KMS-11 (cell line): ENCODE data around the gene ETHE1.

Source experiments
- H2AFZ ChIP-seq: fragments of 200-600 bp; sonication (generic); 2 replicates; pipeline ENCODE4 v1.6.1; 2016; ENCODE audit warnings: antibody characterized with exemption, mixed run types, low read depth
- H3K27ac ChIP-seq: fragments of 200-600 bp; sonication (generic); 2 replicates; pipeline ENCODE4 v1.6.1; 2016; ENCODE audit warnings: mild to moderate bottlenecking, mixed run types
- H3K27me3 ChIP-seq: fragments of 200-600 bp; sonication (generic); 2 replicates; pipeline ENCODE4 v1.6.1; 2017; ENCODE audit warnings: mild to moderate bottlenecking, low read depth, mixed run types, moderate library complexity; ENCODE audit not compliant: insufficient read depth
- H3K36me3 ChIP-seq: fragments of 200-600 bp; sonication (generic); 2 replicates; pipeline ENCODE4 v1.6.1; 2017; ENCODE audit warnings: mild to moderate bottlenecking, mixed run types; ENCODE audit not compliant: insufficient read depth
- H3K4me1 ChIP-seq: fragments of 200-600 bp; sonication (generic); 2 replicates; pipeline ENCODE4 v1.6.1; 2016; ENCODE audit warnings: mild to moderate bottlenecking, low read depth, mixed run types; ENCODE audit not compliant: poor library complexity, severe bottlenecking
- H3K4me2 ChIP-seq: fragments of 200-600 bp; sonication (generic); 2 replicates; pipeline ENCODE4 v1.7.0; 2016; ENCODE audit warnings: mild to moderate bottlenecking, mixed run types
- H3K4me3 ChIP-seq: fragments of 200-600 bp; sonication (generic); IDR thresholded peaks from 2 replicates; pipeline ENCODE4 v1.6.1; 2017; ENCODE audit warnings: low read depth, low read length, mixed read lengths; ENCODE audit not compliant: insufficient read depth
- H3K79me2 ChIP-seq: fragments of 200-600 bp; sonication (generic); 2 replicates; pipeline ENCODE4 v1.6.1; 2016; ENCODE audit warnings: low read depth, mixed run types; ENCODE audit not compliant: insufficient read depth
- H3K9ac ChIP-seq: fragments of 200-600 bp; sonication (generic); 2 replicates; pipeline ENCODE4 v1.6.1; 2016; ENCODE audit warnings: mild to moderate bottlenecking, mixed run types
- H4K20me1 ChIP-seq: fragments of 200-600 bp; sonication (generic); 2 replicates; pipeline ENCODE4 v1.6.1; 2016; ENCODE audit warnings: mild to moderate bottlenecking, mixed run types; ENCODE audit not compliant: insufficient read depth
- CTCF ChIP-seq: fragments of 200-600 bp; sonication (generic); conservative IDR thresholded peaks from 2 replicates; pipeline ENCODE4 v1.6.1; 2017; ENCODE audit warnings: low read depth, mild to moderate bottlenecking, antibody characterized with exemption, low read length, moderate library complexity, mixed read lengths

ETHE1 gene

GRCh38 chr19:43503501-43504425, 23.2 kb downstream of the ETHE1 start:
- no peaks in the 10 kb centered on the region for H3K27me3 ChIP-seq
- no peaks in the 10 kb centered on the region for H4K20me1 ChIP-seq
- peak overlapping the region; percentile 62 for H3K4me3 ChIP-seq
- H3K9ac ChIP-seq: peak overlapping the region; percentile 71; the same call in 1 of the 2 replicates
- H3K4me2 ChIP-seq: peak overlapping the region; percentile 96
- no peak; the same call in 1 of the 2 replicates for TF ChIP-seq CTCF
- H3K4me1 ChIP-seq: peaks cover 11% of the 10 kb centered on the region
- peak overlapping the region; percentile 41; the same call in 1 of the 2 replicates for H3K27ac ChIP-seq
- H3K79me2 ChIP-seq: no peaks in the 10 kb centered on the region
- peak overlapping the region; percentile 100 for H2AFZ ChIP-seq
- no peaks in the 10 kb centered on the region for H3K36me3 ChIP-seq

- Histone ChIP-seq H3K27ac (no peak overlapping the region), H4K20me1 (no peaks in the 10 kb centered on the region), H3K27me3 (no peaks in the 10 kb centered on the region), H3K4me3 (no peak overlapping the region), H3K4me1 (peaks cover 11% of the 10 kb centered on the region), H3K79me2 (no peaks in the 10 kb centered on the region), H3K4me2 (peak overlapping the region; percentile 81; the same call in 1 of the 2 replicates), H2AFZ (no peak overlapping the region), H3K9ac (no peak overlapping the region), H3K36me3 (no peaks in the 10 kb centered on the region)
- TF ChIP-seq CTCF: no peak
Measured at GRCh38 chr19:43502419-43502976, 24.5 kb downstream of the ETHE1 start.

GRCh38 chr19:43501661-43502418, 25.2 kb downstream of the ETHE1 start:
- no peak overlapping the region for H3K4me2 ChIP-seq
- H3K27ac ChIP-seq: no peak overlapping the region
- H3K4me3 ChIP-seq: no peak overlapping the region
- no peaks in the 10 kb centered on the region for H3K27me3 ChIP-seq
- H3K36me3 ChIP-seq: no peaks in the 10 kb centered on the region
- no peaks in the 10 kb centered on the region for H4K20me1 ChIP-seq
- H3K4me1 ChIP-seq: peaks cover 11% of the 10 kb centered on the region
- H3K79me2 ChIP-seq: no peaks in the 10 kb centered on the region
- H3K9ac ChIP-seq: no peak overlapping the region
- no peak for TF ChIP-seq CTCF
- no peak overlapping the region for H2AFZ ChIP-seq

GRCh38 chr19:43499042-43499441, 28.0 kb downstream of the ETHE1 start:
- Histone ChIP-seq H3K4me3 (no peak overlapping the region), H3K9ac (no peak overlapping the region), H3K27me3 (no peaks in the 10 kb centered on the region), H3K36me3 (no peaks in the 10 kb centered on the region), H2AFZ (no peak overlapping the region), H4K20me1 (no peaks in the 10 kb centered on the region), H3K79me2 (no peaks in the 10 kb centered on the region), H3K4me1 (peaks cover 6% of the 10 kb centered on the region), H3K27ac (no peak overlapping the region), H3K4me2 (no peak overlapping the region)
- no peak for TF ChIP-seq CTCF
